Measurements from ENCODE around the gene REXO5. TPM values are rescaled to one million over a fixed set of nuclear protein-coding genes. Genes with fewer than 3 reads are reported as not detected.

REXO5 gene
- total RNA-seq, 8 experiments from 2014 or later: 2.1 to 16.9 (median 6.4) TPM

GRCh38 chr16:20884240-20884556, 77.9 kb downstream of the REXO5 start:
- in situ Hi-C loops (cut with MboI; ENCODE audit: low pct_unique_long_range_greater_than_20kb in 2 of 9, low sequenced_read_pairs in 9 of 9, unreplicated experiment in 9 of 9): no loop called here
- no peak overlapping the region for H3K4me3 ChIP-seq
- ATAC-seq (replicated peaks in 6 of 8): peak in 1 of 8 experiments; percentile 38
- H3K27ac ChIP-seq: no peak overlapping the region
- H3K4me1 ChIP-seq (replicated peaks in 1 of 2): peaks cover 6 to 11% of the 10 kb centered on the region in 2 donors
- 40 to 86% (median 80%) methylated on average over 1 of the region's 1 CpG; no CpG with 5 or more reads in 4 of the 10 experiments for WGBS, 10 experiments

GRCh38 chr16:20886320-20886719, 80.0 kb downstream of the REXO5 start:
- Histone ChIP-seq H3K4me3 (no peak overlapping the region), H3K27ac (no peak overlapping the region), H3K4me1 (replicated peaks in 1 of 2) (no peaks in the 10 kb centered on the region)
- in situ Hi-C loops (cut with MboI; ENCODE audit: low pct_unique_long_range_greater_than_20kb in 2 of 9, low sequenced_read_pairs in 9 of 9, unreplicated experiment in 9 of 9): no loop called here
- 0 to 100% (median 83%) methylated on average over 1 of the region's 1 CpG; no CpG with 5 or more reads in 2 of the 10 experiments for WGBS, 10 experiments
- ATAC-seq (replicated peaks in 6 of 8): no peak

GRCh38 chr16:20887207-20887606, 80.9 kb downstream of the REXO5 start:
- ATAC-seq (replicated peaks in 6 of 8): no peak
- Histone ChIP-seq H3K27ac (no peak overlapping the region), H3K4me1 (replicated peaks in 1 of 2) (no peaks in the 10 kb centered on the region), H3K4me3 (no peak overlapping the region)
- in situ Hi-C loops (cut with MboI; ENCODE audit: low pct_unique_long_range_greater_than_20kb in 2 of 9, low sequenced_read_pairs in 9 of 9, unreplicated experiment in 9 of 9): no loop called here
- WGBS, 10 experiments: 100% methylated on average over 1 of the region's 1 CpG; no CpG with 5 or more reads in 6 of the 10 experiments

DNA sequence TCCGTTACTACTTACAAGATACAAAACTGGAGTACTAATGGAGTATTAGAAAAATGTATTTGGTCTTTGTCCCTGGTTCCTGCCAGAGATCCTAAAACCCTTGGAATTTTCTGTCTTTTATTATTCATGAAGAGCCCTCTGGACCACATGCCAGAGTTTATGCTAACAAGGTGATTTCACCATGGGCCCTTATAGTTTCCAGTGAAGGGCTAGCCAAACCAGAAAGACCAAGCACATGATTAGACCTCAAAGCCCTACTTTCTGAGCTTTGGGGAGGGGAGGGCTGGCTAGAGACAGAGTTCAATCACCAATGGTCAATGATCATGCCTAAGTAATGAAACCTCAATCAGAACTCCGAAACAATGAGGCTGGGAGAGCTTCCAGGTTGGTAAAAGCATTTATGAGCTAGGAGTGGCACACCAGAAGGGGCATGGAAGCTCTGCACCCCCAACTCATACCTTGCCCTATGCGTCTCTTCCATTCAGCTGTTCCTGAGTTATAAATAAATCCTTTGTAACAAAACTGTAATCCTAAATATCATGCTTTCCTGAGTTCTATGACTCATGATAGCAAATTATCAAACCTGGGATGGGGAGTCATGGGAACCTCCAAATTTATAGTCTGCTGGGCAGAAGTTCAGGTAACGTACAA, 83.4 kb downstream of the REXO5 start:
- ATAC-seq (replicated peaks in 6 of 8): peak in 3 of 8 experiments; percentile 27 to 61 (median 29)
- H3K4me3 ChIP-seq: no peak overlapping the region

GRCh38 chr16:20894388-20894787, 88.1 kb downstream of the REXO5 start:
- 71 to 100% (median 82%) methylated on average over 1 to 2 of the region's 2 CpGs; no CpG with 5 or more reads in 5 of the 10 experiments for WGBS, 10 experiments
- in situ Hi-C loops (cut with MboI; ENCODE audit: low pct_unique_long_range_greater_than_20kb in 2 of 9, low sequenced_read_pairs in 9 of 9, unreplicated experiment in 9 of 9): no loop called here
- peaks cover 6 to 7% of the 10 kb centered on the region in 2 donors for H3K4me1 ChIP-seq (replicated peaks in 1 of 2)
- no peak overlapping the region for H3K4me3 ChIP-seq
- ATAC-seq (replicated peaks in 6 of 8): no peak
- H3K27ac ChIP-seq: no peak overlapping the region

More for the DNA sequence above, 83.4 kb downstream of the REXO5 start:
- 80 to 100% (median 97%) methylated on average over 1 to 4 of the region's 4 CpGs; no CpG with 5 or more reads in 2 of the 10 experiments for WGBS, 10 experiments
- Histone ChIP-seq H3K4me1 (replicated peaks in 1 of 2) (no peaks in the 10 kb centered on the region), H3K27ac (no peak overlapping the region)
- in situ Hi-C loops (cut with MboI; ENCODE audit: low pct_unique_long_range_greater_than_20kb in 2 of 9, low sequenced_read_pairs in 9 of 9, unreplicated experiment in 9 of 9): no loop called here

- no peak overlapping the region for H3K27ac ChIP-seq
- WGBS, 10 experiments: 80 to 100% (median 96%) methylated on average over 1 to 4 of the region's 4 CpGs; no CpG with 5 or more reads in 2 of the 10 experiments
- ATAC-seq (replicated peaks in 6 of 8): no peak
Observed at GRCh38 chr16:20897253-20897897, 91.0 kb downstream of the REXO5 start.

GRCh38 chr16:20897922-20898321, 91.6 kb downstream of the REXO5 start:
- in situ Hi-C loops (cut with MboI; ENCODE audit: low pct_unique_long_range_greater_than_20kb in 2 of 9, low sequenced_read_pairs in 9 of 9, unreplicated experiment in 9 of 9): no loop called here
- 60 to 100% (median 83%) methylated on average over 1 to 3 of the region's 3 CpGs; no CpG with 5 or more reads in 1 of the 10 experiments for WGBS, 10 experiments
- Histone ChIP-seq H3K4me3 (peak overlapping the region in 1 of 5 donors; percentile 67), H3K4me1 (replicated peaks in 1 of 2) (peaks cover 11 to 15% of the 10 kb centered on the region in 2 donors), H3K27ac (no peak overlapping the region)
- no peak for ATAC-seq (replicated peaks in 6 of 8)

More at GRCh38 chr16:20897253-20897897, 91.0 kb downstream of the REXO5 start:
- peaks cover 11 to 13% of the 10 kb centered on the region in 2 donors for H3K4me1 ChIP-seq (replicated peaks in 1 of 2)
- in situ Hi-C loops (cut with MboI; ENCODE audit: low pct_unique_long_range_greater_than_20kb in 2 of 9, low sequenced_read_pairs in 9 of 9, unreplicated experiment in 9 of 9): no loop called here
- no peak overlapping the region for H3K4me3 ChIP-seq

DNA sequence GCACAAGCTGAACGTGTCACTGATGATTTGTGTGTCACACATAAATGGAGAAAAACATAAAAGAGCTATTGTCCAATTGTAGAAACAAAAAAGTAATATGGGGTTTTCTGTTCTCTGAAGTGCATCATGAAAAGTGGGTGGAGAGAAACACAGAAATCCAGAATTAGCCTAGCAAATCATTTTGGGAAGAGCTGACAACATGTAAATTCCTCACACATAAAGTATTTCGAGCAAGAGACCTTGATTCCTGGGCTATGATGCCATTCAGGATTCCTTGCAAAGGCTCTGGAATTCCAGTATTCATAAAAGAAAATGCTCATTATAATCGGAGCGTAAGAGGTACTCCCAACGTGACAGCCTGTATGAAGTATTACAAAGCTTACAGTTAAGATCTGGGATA, 92.7 kb downstream of the REXO5 start:
- peak overlapping the region in 1 of 2 donors; percentile 99 for H3K27ac ChIP-seq
- peaks cover 11 to 15% of the 10 kb centered on the region in 2 donors for H3K4me1 ChIP-seq (replicated peaks in 1 of 2)
- peak overlapping the region; percentile 48 to 67 (median 59) for H3K4me3 ChIP-seq
- in situ Hi-C loops (cut with MboI; ENCODE audit: low pct_unique_long_range_greater_than_20kb in 2 of 9, low sequenced_read_pairs in 9 of 9, unreplicated experiment in 9 of 9): no loop called here
- 0 to 19% (median 11%) methylated on average over 2 to 5 of the region's 5 CpGs; no CpG with 5 or more reads in 1 of the 10 experiments for WGBS, 10 experiments
- peak in 3 of 8 experiments; percentile 1 to 3 (median 3) for ATAC-seq (replicated peaks in 6 of 8)

Other genes with a start within 250 kb of the REXO5 start
- gene ACSM2B, start 230.2 kb upstream of the REXO5 start, total RNA-seq: 1 to 10 TPM in 1 of 8 experiments, under 1 TPM in 4, not detected in 3; 0.15 to 1.9 (median 0.73) TPM
- gene ACSM1, start 108.8 kb upstream of the REXO5 start, total RNA-seq: under 1 TPM in 4 of 8 experiments, not detected in 4; 0.14 to 0.36 (median 0.25) TPM
- gene THUMPD1, start 64.7 kb upstream of the REXO5 start, total RNA-seq: 10 to 100 TPM; 24.1 to 53.5 (median 40.2) TPM
- 1 to 10 TPM in 4 of 8 experiments, under 1 TPM in 4; 0.23 to 4.5 (median 1.7) TPM for gene ACSM3, start 42.5 kb upstream of the REXO5 start, total RNA-seq
- gene ERI2, start 55 bp upstream of the REXO5 start, total RNA-seq: 10 to 100 TPM; 16.5 to 36.5 (median 24.6) TPM
- 10 to 100 TPM in 4 of 8 experiments, 1 to 10 TPM in 4; 6.9 to 15.1 (median 11.0) TPM for gene DCUN1D3, start 93.8 kb downstream of the REXO5 start, total RNA-seq
- gene LYRM1, start 94.2 kb downstream of the REXO5 start, total RNA-seq: 10 to 100 TPM; 22.5 to 71.4 (median 53.2) TPM